HG03045 (cell line): ENCODE data around the gene SUN5.

Source experiments
- ATAC-seq: cut with Tn5 transposase; IDR thresholded peaks from one replicate; pipeline ENCODE4 v1.9.1; 2021; ENCODE audit warnings: mild to moderate bottlenecking, moderate library complexity; ENCODE audit not compliant: unreplicated experiment

SUN5 gene

GRCh38 chr20:33014336-33015113 is 10.3 kb upstream of the SUN5 start:
- no peak for ATAC-seq

- no peak for ATAC-seq
Observed at GRCh38 chr20:33013701-33014326, 9.6 kb upstream of the SUN5 start.

- ATAC-seq, result no peak
Observed at GRCh38 chr20:33012327-33013189, 8.3 kb upstream of the SUN5 start.

DNA sequence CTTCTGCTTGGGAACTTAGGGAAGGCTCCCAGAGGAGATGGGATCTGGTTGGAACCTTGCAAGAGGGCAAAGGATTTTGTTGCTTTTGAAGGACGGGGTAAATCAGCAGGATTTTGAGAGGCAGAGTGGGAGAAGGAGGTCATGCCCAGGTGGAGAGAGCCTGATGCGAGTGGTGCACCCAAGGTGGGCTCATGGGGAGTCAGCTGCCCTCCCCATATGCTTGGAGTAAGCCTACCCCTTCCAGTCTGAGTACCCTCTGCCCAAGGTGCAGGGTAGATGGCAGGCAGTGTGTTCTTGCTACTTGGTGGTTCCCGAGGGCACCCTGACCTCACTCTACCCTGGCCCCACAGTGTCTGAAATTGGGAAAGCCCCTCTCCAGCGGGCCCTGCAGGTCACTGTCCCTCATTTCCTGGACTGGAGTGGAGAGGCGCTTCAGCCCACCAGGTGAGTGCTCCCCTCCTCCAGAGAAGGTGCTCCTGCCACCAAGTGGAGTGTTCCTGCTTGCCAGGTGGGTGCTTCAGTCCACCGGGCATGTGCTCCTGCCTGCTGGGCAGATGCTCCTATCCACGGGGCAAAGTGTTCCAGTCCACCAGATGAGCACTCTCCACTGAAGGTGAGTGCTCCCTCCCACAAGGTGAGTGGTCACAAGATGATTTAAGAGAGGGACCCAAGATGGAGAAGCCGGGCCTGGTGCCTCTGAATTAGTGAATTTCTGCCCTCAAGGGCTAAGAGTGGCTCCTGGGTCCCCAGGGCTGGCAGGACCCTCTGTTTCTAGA is 6.6 kb upstream of the SUN5 start:
- no peak for ATAC-seq

- ATAC-seq, result no peak
Observed at GRCh38 chr20:33010133-33010504, 5.9 kb upstream of the SUN5 start.

- no peak for ATAC-seq
Observed at GRCh38 chr20:33009214-33010132, 5.2 kb upstream of the SUN5 start.

DNA sequence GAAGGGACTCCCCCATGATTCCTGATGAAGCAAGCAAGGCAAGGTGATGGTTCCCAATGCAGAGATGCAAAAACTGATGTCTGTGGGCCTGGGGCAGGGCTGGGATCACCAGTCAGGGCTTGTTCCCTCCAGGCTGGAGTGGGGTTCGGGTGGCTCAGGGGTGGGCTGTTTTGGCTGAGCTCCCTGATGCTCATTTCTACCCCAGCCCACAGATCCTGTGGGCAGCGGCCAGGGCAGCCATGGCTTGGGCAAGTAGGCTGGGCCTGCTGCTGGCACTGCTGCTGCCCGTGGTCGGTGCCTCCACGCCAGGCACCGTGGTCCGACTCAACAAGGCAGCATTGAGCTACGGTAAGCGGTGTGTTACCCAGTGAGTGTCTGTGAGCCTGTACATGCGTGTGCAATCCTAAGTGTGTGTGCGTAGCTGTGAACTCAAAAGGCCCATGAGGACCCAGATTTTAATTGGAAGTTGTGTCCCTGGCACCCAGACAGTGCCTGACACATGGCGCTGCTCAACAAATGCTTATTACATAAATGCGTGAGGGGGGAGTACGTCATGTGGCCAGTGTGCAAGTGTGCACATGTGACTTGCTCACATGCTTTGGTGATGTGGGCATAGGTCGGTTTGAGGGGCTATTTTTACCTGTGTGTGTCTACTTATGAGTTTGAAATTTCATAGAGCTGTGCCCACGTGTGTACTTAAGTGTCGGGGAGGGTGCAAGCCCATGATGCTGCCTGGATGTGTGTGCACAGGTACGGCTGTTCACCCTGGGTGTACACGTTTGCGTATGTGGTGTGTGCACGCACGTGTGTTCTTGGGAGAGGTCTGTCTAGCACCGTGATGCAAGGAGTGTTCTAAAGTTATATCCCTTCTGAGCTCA is 4.3 kb upstream of the SUN5 start:
- no peak for ATAC-seq

DNA sequence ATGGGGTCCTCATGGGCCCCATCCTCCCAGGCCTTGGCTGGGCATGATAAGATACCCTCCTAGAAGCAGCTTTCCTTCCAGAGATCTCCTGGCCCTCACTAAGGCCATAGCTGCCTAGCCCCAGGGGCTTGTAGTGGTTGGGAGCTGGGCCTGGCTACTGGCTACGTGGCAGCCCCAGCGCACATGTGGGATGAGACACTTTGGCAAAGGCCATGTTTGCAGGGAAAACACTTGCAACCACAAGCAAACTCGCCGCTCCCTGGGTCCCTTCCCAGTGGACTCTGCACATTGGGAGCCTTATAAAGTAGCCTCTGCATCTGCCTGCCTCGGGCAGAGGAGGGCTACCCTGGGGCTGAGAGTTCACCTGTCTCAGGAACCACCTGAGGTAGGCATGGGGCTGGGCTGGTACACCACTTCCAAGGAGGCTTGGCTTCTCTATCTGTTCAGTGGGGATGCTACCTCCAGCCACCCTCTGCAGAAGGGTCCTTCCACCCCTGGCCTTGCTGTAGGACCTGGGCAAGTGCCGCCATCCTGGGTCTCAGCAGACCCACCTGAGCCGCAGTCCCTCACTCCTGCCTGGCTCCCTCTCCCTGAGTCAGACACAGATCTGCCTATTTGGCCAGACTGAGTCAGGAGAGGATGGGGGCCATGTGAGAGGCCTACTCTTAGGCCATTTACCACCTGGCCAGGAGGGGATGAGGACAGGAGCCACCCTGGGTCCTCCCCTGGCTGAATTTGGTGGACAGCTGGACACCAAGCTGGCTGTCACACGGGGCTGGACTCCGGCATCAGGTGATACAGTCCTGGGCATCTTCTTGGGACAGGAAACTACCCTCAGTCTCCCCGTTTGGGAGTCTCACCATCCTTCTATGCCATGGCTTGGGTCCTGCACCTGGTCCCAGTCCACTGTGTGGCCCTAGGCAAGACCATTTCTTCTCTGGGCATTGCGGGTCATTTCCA is 3.4 kb upstream of the SUN5 start, which contains the start of gene BPIFB2:
TSS of gene BPIFB2 (plus strand) at position 329 of the 960 bp plus-strand sequence. CDS start 871 bp downstream, outside the sequence.
- ATAC-seq, result no peak

GRCh38 chr20:33006776-33007375 is 2.6 kb upstream of the SUN5 start:
- ATAC-seq, result no peak

DNA sequence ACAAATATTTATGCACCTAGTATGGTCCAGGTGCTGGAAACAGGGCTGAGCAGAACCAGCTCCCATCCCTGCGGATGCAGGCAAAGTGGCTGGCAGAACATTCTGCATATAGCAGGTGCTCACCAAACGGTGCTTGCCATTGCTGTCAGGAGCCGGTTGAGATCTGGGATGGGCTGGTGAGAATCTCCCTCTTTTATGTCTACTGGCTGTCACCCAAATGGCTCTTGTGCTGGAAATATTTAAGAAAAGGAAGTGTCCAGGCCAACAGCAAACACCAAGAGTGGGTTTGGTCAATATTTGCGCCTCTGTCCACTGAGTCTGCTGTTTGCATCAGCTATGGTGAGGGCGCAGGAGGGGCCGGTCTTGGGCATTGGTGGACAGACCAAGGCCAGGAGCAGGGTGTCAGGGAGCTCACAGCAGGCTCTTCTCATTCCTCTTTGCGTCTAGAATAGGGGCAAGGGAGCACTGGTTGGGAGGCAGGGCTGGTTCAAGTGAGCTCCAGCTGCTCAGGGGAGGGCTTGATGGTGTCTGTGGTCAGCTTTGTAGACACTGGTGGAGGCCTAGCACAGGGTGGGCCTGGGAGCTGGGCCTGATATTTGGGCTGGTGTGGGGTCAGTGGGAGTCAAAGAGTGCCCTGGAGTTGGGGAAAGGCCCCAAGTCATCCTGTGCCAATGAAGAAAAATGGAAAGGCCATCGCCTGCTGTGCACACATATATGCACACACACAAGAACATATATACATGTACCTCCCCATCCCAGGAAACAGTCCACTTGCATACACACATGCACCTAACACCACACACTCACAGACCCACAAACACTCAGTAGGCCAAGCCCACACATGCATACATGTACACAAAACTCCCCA is 1.9 kb upstream of the SUN5 start:
- no peak for ATAC-seq

- ATAC-seq, result no peak
Observed at GRCh38 chr20:33005132-33005566, 916 bp upstream of the SUN5 start.

GRCh38 chr20:33002087-33002808 is 2.0 kb downstream of the SUN5 start:
- no peak for ATAC-seq

DNA sequence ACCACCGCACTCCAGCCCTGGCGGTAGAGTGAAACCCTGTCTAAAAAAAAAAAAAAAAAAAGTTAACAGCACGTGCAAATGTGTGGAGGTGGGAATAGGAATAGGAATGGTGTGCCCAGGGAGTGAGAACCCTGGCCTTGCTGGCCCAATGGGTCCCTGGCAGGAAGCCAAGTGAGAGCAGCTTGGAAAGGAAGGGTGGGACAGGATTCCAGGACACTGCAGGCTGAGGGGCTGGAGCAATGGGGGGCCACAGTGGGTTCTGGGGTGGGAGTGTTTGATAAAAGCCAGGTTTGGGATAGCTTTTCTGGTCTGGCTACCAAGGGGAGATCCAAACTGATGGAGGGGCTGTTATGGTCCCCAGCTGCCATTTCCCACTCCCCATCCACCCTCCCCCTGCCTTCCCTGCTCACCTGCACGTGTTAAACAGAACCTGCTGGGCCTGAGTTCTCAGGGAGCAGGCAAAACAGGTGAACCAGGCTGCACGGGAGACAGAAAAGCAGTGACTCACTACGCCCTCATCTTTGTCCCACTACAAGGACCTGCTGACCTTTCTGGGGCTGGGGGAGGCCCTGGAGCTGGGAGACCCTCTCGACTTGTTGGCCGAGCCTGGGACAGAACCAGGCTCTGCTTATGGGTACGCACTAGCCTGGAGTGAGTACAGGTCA is 3.3 kb downstream of the SUN5 start:
- no peak for ATAC-seq

GRCh38 chr20:32999603-33000250 is 4.5 kb downstream of the SUN5 start:
- no peak for ATAC-seq

DNA sequence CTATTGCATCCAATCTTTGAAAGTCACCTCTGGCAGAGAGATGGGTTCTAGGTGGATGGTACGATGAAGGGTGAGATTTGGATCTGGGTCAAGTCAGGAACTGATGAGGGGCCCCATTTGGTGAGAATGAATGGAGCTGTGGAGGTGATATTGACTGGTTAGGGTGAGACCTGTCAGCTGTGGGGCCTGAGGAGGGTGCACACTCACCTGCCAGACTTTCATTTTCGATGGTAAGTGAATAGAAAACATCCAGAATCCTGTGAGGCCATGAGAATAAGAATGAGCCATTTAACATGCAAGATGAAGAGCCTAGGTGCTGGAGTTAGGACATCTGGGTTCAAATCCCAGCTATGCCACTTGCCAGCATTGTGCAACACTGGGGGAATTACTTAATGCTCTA is 6.8 kb downstream of the SUN5 start:
- ATAC-seq, result no peak
